GM18951 (cell line): ENCODE measurements around the gene UBL4A.

Experiments used
- POLR2A ChIP-seq: IDR thresholded peaks from 4 replicates; pipeline ENCODE4 v1.6.1; 2011; ENCODE audit warnings: mild to moderate bottlenecking; ENCODE audit not compliant: insufficient read length, insufficient read depth; ENCODE audit errors: extremely low read depth
- in situ Hi-C: fragments of 300-500 bp; cut with MboI; formaldehyde crosslinking; loops from one replicate; pipeline ENCODE4 v1.12.0; 2022; ENCODE audit warnings: low sequenced_read_pairs, mixed read lengths, inconsistent platforms; ENCODE audit not compliant: unreplicated experiment

UBL4A gene

DNA sequence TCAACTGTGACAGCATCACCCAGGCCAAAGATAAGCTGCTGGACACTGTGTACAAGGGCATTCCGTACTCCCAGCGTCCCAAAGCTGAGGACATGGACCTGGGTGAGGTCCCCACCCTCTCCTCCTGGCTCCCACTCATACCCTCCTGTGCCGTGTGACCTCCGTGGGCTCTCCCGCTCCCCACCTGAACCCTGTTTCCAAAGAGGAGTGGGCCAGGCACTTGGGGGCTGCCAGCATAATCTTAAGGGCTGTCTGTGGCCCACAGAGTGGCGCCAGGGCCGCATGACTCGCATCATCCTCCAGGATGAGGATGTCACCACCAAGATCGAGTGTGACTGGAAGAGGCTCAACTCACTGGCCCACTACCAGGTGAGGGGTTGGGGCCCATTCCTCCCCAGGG lies 17.3 kb downstream of the UBL4A start:
- in situ Hi-C loops: no loop called here
- no peak for TF ChIP-seq POLR2A

DNA sequence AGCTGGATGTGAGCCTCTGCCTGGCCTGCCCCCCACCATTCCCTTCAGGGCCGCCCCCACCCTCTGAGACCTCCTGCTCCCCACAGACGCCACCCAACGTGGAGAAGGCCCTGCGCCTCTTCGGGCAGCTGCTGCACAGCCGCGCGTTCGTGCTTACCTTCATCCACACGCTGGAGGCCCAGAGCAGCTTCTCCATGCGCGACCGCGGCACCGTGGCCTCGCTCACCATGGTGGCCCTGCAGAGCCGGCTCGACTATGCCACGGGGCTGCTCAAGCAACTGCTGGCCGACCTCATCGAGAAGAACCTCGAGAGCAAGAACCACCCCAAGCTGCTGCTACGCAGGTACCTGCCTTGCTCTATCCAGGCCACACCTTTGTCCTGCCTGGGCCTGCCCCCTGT lies 18.2 kb downstream of the UBL4A start:
- in situ Hi-C loops: no loop called here

DNA sequence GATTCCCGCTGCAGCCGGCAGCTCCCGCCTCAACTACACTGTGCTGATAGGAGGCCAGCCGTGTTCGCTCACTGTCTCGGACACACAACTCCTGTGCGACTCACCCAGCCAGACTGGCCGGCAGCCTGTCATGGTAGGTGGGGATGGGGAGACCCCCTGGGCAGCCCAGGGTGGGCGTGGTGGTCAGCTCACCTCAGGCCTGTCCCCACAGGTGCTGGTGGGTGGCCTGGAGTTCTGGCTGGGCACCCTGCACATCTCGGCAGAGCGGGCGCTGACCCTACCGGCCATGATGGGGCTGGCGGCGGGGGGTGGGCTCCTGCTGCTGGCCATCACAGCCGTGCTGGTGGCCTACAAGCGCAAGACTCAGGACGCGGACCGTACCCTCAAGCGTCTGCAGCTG lies 18.9 kb downstream of the UBL4A start:
- no peak for TF ChIP-seq POLR2A
- in situ Hi-C loops: no loop called here

More for the DNA sequence above, 18.2 kb downstream of the UBL4A start:
- no peak for TF ChIP-seq POLR2A

DNA sequence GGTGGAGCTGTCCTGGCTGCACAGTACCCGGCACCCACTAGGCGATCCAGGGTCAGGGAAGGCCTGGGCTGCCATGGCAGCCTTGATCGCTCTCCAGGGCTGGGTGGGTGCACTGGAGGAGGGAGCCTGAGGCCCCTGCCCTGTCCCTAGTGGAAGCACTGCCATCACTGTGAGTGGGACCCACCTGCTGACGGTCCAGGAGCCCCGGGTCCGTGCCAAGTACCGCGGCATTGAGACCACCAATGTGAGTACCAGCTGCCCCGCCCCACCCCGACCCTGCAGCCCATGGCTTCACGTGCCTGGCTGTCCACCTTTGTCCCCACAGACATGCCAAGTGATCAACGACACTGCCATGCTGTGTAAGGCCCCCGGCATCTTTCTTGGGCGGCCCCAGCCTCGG lies 19.5 kb downstream of the UBL4A start:
- TF ChIP-seq POLR2A: no peak
- in situ Hi-C loops: no loop called here

DNA sequence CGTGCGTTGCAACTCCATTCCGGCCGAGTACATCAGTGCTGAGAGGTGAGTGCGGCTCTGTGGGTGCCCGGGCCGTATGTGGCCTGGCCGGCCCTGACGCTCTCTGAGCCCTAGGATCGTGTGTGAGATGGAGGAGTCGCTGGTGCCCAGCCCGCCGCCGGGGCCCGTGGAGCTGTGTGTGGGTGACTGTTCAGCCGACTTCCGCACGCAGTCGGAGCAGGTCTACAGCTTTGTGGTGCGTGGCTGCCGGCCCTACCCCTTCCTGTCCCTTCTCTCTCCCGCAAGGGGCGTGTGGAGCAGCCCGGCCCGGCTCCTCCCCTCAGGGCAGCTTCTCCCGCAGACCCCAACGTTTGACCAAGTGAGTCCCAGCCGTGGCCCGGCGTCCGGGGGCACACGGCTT lies 20.4 kb downstream of the UBL4A start:
- in situ Hi-C loops: no loop called here
- no peak for TF ChIP-seq POLR2A

DNA sequence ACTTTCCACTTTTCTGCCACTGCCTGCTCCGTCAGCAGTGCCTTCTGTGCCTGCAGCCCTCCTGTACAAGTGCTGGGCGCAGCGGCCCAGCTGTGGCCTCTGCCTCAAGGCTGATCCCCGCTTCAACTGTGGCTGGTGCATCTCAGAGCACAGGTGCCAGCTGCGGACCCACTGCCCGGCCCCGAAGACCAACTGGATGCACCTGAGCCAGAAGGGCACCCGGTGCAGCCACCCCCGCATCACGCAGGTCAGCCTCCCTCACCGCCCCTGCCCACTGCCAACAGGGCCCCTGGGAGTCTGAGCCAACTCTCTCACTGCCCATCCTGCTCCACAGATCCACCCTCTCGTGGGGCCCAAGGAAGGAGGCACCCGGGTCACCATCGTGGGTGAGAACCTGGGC lies 20.8 kb downstream of the UBL4A start:
- TF ChIP-seq POLR2A: no peak
- in situ Hi-C loops: no loop called here

DNA sequence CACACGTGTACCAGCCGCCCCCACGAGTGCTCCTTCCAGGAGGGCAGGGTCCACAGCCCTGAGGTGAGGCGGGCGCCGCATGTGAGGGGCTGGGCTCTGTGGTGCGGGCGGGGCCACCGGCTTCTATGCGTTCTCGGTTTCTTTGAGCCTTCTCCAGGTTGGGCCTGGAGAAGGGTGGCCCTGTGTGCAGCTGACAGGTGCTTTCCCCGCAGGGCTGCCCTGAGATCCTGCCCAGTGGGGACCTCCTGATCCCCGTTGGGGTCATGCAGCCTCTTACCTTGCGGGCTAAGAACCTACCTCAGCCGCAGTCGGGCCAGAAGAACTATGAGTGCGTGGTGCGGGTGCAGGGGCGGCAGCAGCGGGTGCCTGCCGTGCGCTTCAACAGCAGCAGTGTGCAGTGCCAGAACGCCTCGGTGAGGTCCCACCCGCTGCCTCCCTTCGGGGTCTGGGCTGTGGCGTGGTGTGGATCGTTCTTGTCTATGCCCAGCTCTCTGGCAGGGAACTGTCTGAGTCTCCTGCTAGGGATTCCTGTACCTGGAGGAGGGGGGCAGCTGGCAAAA lies 21.5 kb downstream of the UBL4A start:
- in situ Hi-C loops: no loop called here
- TF ChIP-seq POLR2A: no peak

DNA sequence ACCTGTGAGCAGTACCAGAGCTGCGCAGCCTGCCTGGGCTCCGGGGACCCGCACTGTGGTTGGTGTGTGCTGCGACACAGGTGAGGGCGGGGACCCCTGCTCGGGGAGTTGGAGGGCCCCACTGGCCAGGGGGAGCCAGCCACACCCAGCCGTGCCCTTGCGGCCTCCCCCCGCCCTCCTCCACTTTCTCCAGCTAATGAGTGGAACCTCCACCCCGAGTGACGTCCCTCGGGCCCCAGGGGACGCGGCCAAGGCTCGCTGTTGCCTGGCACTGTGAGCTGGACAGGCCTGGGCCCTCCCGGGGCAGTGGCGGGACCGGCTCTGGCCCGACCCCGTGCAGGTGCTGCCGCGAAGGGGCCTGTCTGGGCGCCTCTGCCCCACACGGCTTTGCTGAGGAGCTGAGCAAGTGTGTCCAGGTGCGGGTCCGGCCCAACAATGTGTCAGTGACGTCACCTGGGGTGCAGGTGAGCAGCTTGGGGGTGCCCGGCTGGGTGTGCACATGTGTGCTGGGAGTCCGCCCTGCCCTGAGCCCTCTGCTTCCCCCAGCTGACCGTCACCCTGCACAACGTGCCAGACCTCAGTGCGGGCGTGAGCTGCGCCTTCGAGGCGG lies 22.7 kb downstream of the UBL4A start:
- TF ChIP-seq POLR2A: no peak
- in situ Hi-C loops: no loop called here

DNA sequence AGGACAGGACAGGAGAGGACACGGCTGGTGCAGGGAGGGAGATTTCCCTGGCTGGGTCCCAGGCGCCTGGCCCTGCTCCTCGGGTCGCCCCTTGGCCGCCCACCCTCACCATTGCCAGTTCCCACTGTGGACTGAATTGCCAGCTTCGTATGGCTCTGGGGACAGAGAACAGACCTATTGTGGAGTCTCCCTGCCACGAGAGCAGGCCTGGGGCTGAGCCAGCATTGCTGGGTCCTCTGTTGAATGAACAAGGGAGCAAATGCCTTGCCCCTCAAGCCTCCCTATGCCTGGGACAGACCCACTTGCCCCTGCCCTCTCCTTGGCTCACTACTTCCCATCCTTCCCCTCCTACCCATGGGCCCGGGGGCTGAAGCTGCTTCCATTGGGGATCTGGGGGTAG lies 24.0 kb downstream of the UBL4A start:
- TF ChIP-seq POLR2A: no peak
- in situ Hi-C loops: no loop called here

DNA sequence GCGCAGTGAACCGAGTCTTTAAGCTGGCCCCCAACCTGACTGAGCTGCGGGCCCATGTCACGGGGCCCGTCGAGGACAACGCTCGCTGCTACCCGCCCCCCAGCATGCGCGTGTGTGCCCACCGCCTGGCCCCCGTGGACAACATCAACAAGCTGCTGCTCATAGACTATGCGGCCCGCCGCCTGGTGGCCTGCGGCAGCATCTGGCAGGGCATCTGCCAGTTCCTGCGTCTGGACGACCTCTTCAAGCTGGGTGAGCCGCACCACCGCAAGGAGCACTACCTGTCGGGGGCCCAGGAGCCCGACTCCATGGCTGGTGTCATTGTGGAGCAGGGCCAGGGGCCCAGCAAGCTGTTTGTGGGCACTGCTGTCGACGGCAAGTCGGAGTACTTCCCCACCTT lies 26.1 kb downstream of the UBL4A start:
- in situ Hi-C loops: no loop called here
- TF ChIP-seq POLR2A: no peak

DNA sequence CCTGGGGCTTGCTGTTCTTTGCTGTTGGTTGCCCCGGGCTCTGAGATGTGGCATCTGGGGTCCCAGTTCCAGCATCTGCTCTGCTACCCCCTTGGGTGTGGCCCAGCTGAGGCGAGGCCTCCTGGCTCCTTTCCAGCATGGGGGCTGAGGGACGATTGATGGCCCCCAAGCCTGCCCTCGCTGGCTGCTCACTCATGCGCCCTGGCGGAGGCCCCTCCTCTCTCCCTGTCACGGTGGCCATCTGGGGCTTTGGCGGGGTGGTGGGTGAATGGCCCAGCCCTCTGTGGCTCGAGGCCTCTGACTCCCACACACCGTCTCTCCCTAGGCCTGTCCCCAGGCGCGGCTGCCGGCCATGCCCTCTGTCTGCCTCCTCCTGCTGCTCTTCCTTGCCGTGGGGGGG lies 26.6 kb downstream of the UBL4A start:
- TF ChIP-seq POLR2A: no peak
- in situ Hi-C loops: no loop called here

DNA sequence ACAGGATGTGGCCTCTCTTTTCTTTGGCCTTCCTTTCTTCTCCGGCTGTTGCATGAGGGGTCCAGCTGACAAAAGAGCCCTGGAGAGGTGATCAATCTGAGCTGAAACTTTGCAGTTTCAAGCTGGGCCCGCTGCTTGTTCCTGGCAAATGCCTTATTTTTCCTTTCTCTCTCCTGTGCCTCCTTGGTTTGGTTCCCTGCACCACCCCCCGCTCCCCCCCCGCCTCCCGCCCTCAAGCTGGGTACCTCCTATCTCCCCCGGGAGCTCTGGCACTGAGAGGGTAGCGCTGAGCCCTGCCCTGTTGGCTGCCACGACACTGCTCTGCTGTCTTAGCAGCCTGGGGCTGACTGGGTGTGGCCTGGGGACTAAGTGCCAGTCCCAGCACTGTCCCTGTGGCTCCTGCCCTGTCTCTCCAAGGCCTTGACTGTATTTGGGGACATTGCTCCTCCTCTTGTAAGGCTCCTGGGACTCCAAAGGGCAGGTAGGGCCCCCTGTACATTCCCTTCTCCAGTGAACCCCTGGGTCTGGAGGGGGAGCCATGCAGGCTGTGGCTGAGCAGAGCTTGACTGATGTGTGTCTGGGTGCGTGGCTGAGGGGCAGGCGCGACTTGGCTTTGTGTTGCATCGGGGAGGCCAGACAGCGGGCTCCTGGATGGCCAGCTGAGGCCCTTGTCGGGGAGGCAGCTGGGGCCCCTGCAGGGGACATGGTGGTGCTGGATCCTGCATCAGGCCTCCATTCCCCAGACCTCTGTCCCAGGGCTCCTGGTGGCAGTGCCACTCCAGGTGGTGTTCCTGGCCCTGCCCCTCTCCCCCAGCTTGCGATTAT lies 27.2 kb downstream of the UBL4A start:
- in situ Hi-C loops: no loop called here
- TF ChIP-seq POLR2A: no peak

DNA sequence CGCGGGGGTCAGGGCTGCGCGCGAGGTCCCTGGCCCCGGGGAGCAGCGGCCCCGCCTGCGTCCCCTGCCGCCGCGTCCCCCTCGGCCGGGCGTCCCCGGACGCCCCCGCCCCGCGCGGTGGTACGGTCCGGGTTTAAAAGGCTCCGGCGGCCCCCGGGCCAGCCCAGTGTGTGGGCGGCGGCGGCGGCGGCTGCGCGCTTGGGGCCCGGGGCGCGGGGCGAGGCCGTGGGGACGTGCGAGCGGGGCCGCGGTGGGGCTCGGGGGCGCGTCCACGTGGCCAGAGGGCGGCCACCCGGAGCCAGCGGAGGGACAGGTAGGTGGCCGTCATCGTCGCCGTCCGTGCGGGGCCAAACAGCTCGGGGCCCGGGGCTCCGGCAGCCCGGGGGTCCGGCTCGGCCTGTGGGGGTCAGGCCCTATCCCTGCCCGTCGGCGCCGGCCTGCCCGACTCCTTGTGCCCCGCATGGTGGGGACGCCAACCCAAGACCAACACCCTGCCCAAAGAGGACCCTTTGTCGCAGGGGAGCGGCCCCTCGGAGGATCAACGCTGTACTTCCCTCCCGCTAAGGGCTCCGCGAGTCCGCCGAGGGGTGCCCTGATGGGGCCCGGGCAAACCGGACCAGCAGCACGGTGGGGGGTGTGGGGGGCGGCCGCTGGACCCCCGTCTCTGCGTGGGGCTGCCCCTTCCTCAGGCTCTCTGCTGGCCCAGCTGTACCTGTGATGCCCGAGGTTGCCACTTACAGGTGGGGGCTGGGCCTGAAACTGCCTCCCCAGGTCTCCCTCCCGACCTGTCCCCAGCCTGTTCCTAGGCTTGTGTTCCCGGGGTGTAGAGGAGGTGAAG lies 28.1 kb downstream of the UBL4A start, which contains the start of gene PLXNA3:
Gene PLXNA3, plus strand, starts transcription at position 166 of the 838 bp plus-strand sequence. CDS start 1,903 bp downstream, outside the sequence.
- in situ Hi-C loops: no loop called here

More for the DNA sequence above, 28.1 kb downstream of the UBL4A start, which contains the start of gene PLXNA3:
- peak; percentile 80 for TF ChIP-seq POLR2A
